Measurements from ENCODE around the gene XRCC1.

- no peak for TF ChIP-seq SETDB1 (IDR thresholded peaks at IDR 0.05; ENCODE audit: insufficient read length, low read length)
- no peak for TF ChIP-seq EGR2 (tag by site-specific recombination; IDR thresholded peaks at IDR 0.05; ENCODE audit: low read depth)
- TF ChIP-seq ZNF174 (tag by site-specific recombination; IDR thresholded peaks at IDR 0.05) = no peak
- no peak; the same call in 1 of the 2 replicates for TF ChIP-seq ZFP37 (tag by site-specific recombination; IDR thresholded peaks at IDR 0.05)
- no peak for TF ChIP-seq ZNF596 (tag by site-specific recombination; IDR thresholded peaks at IDR 0.05)
- TF ChIP-seq ZNF510 (tag by site-specific recombination; IDR thresholded peaks at IDR 0.05; ENCODE audit: insufficient replicate concordance) = no peak
- peak; percentile 2; the same call in 1 of the 2 replicates for TF ChIP-seq CTCF (tag by site-specific recombination; IDR thresholded peaks at IDR 0.05)
- TF ChIP-seq ZNF274 (IDR thresholded peaks at IDR 0.05; ENCODE audit: low read length) = no peak
- TF ChIP-seq ZNF274 (tag by site-specific recombination; IDR thresholded peaks at IDR 0.05; ENCODE audit: borderline replicate concordance) = no peak
- TF ChIP-seq ZNF211 (tag by site-specific recombination; IDR thresholded peaks at IDR 0.05; ENCODE audit: low read depth) = no peak
- no peak for TF ChIP-seq ZNF19 (tag by site-specific recombination; IDR thresholded peaks at IDR 0.05; ENCODE audit: low read depth)
- no peak for TF ChIP-seq ZNF837 (tag by site-specific recombination; IDR thresholded peaks at IDR 0.05)
Observed at GRCh38 chr19:43504426-43505185, 70.7 kb downstream of the XRCC1 start, which contains the start of gene PHLDB3.

Data from HEK293 (cell line).